Measurements from ENCODE around the gene TOMM20L. TPM values are rescaled to one million over a fixed set of nuclear protein-coding genes. Genes with fewer than 3 reads are reported as not detected.

The TOMM20L gene
- total RNA-seq, 1 experiment from 2014 or later = not detected

GRCh38 chr14:58439476-58439875, 43.7 kb downstream of the TOMM20L start:
- no TSS peak for BruUV-seq (replicated peaks)
- ATAC-seq (no peak), DNase-seq (ENCODE audit: low read depth, low spot score) (no peak)
- no peaks in the 10 kb centered on the region; the same call in 1 of the 2 replicates for H3K36me3 ChIP-seq (ENCODE audit: control insufficient read depth, insufficient read depth, low read length)
- no peaks in the 10 kb centered on the region for H3K27me3 ChIP-seq (ENCODE audit: control insufficient read depth, insufficient read depth, low read length)
- intact Hi-C loops (cut with micrococcal nuclease; ENCODE audit: unreplicated experiment) = no loop called here
- H3K27ac ChIP-seq (ENCODE audit: low read length) = no peak overlapping the region
- no peaks in the 10 kb centered on the region for H3K9me3 ChIP-seq (ENCODE audit: control insufficient read depth, insufficient read depth, low read depth, low read length)
- no peak for TF ChIP-seq POLR2AphosphoS5 (IDR thresholded peaks at IDR 0.05; ENCODE audit: low read depth, low read length)
- TF ChIP-seq CTCF (IDR thresholded peaks at IDR 0.05) = no peak
- TF ChIP-seq TCF7L2 (IDR thresholded peaks at IDR 0.05; ENCODE audit: low read depth, low read length) = no peak
- no peak for TF ChIP-seq SIN3A (IDR thresholded peaks at IDR 0.05; ENCODE audit: borderline replicate concordance, insufficient read depth, low read depth, low read length)
- TF ChIP-seq REST (IDR thresholded peaks at IDR 0.05; ENCODE audit: insufficient read depth in 1 of 2, low read depth in 2 of 2, low read length in 1 of 2) = no peak
- CTCF ChIA-PET = no interaction called here
- no peaks in the 10 kb centered on the region for H3K4me1 ChIP-seq (ENCODE audit: control insufficient read depth, insufficient read depth, low read length)
- POLR2A ChIA-PET = no interaction called here
- H3K4me3 ChIP-seq (ENCODE audit: low read depth in 2 of 2, low read length in 2 of 2) = no peak overlapping the region
- in situ Hi-C loops (cut with HindIII; ENCODE audit: low pct_unique_long_range_greater_than_20kb, low sequenced_read_pairs) = no loop called here

GRCh38 chr14:58444627-58445026, 48.9 kb downstream of the TOMM20L start:
- no TSS peak for BruUV-seq (replicated peaks)
- no peaks in the 10 kb centered on the region for H3K4me1 ChIP-seq (ENCODE audit: control insufficient read depth, insufficient read depth, low read length)
- ChIA-PET POLR2A (no interaction called here), CTCF (no interaction called here)
- intact Hi-C loops (cut with micrococcal nuclease; ENCODE audit: unreplicated experiment) (no loop called here), in situ Hi-C loops (cut with HindIII; ENCODE audit: low pct_unique_long_range_greater_than_20kb, low sequenced_read_pairs) (no loop called here)
- no peak for ATAC-seq
- TF ChIP-seq CTCF (IDR thresholded peaks at IDR 0.05) (no peak), SIN3A (IDR thresholded peaks at IDR 0.05; ENCODE audit: borderline replicate concordance, insufficient read depth, low read depth, low read length) (no peak), REST (IDR thresholded peaks at IDR 0.05; ENCODE audit: insufficient read depth in 1 of 2, low read depth in 2 of 2, low read length in 1 of 2) (no peak), TCF7L2 (IDR thresholded peaks at IDR 0.05; ENCODE audit: low read depth, low read length) (no peak), POLR2AphosphoS5 (IDR thresholded peaks at IDR 0.05; ENCODE audit: low read depth, low read length) (no peak)
- H3K27me3 ChIP-seq (ENCODE audit: control insufficient read depth, insufficient read depth, low read length) = no peaks in the 10 kb centered on the region
- no peak for DNase-seq (ENCODE audit: low read depth, low spot score)
- no peak overlapping the region for H3K27ac ChIP-seq (ENCODE audit: low read length)
- H3K36me3 ChIP-seq (ENCODE audit: control insufficient read depth, insufficient read depth, low read length) = peaks cover 4% of the 10 kb centered on the region; the same call in 1 of the 2 replicates
- H3K4me3 ChIP-seq (ENCODE audit: low read depth in 2 of 2, low read length in 2 of 2) = no peak overlapping the region
- H3K9me3 ChIP-seq (ENCODE audit: control insufficient read depth, insufficient read depth, low read depth, low read length) = no peaks in the 10 kb centered on the region
